Right atrium auricular region (tissue), 2 donors: ENCODE measurements around the gene HOXA7. TPM values are rescaled to one million over a fixed set of nuclear protein-coding genes. Genes with fewer than 3 reads are reported as not detected.

Experiments used
- DNase-seq: peaks from one replicate; pipeline ENCODE4 v3.0.0-alpha.2; 2019; ENCODE audit warnings: low spot score
- H3K27ac ChIP-seq, 2 donors: fragments of 200-600 bp; sonication (generic); 1 replicate in 1 of 2; 2 replicates in 1 of 2; pipeline ENCODE4 v1.5.1; 2016 to 2019
- H3K27me3 ChIP-seq, 2 donors: fragments of 200-600 bp; sonication (generic); one replicate each; pipeline versions ENCODE4 v1.5.1 to v1.6.0; 2017 to 2019
- H3K36me3 ChIP-seq: fragments of 200-600 bp; sonication (generic); one replicate; pipeline ENCODE4 v1.5.1; 2016
- H3K4me1 ChIP-seq, 2 donors: fragments of 200-600 bp; sonication (generic); one replicate each; pipeline versions ENCODE4 v1.5.1 to v1.6.0; 2017 to 2019
- H3K4me3 ChIP-seq, 2 donors: fragments of 200-600 bp; sonication (generic); 1 replicate in 1 of 2; 2 replicates in 1 of 2; pipeline ENCODE4 v1.5.1; 2017 to 2019; ENCODE audit warnings: mild to moderate bottlenecking in 1 of 2, moderate library complexity in 1 of 2
- H3K9me3 ChIP-seq, 2 donors: fragments of 200-600 bp; sonication (generic); one replicate each; pipeline ENCODE4 v1.5.1; 2019
- total RNA-seq, 2 donors: library from RNA; depleted of rRNA; stranded (reverse); fragments of >200 nt; gene quantifications; one replicate each; pipeline ENCODE4 v1.1.0, GENCODE V29; 2016
- TF ChIP-seq, protein P1 (sequence below), 2 donors: fragments of 200-600 bp; sonication (generic); IDR thresholded peaks; one replicate each; pipeline ENCODE4 v1.5.1; 2019; ENCODE audit warnings: antibody characterized with exemption in 2 of 2

Gene HOXA7
- total RNA-seq, 2 donors from 2014 or later = not detected

DNA sequence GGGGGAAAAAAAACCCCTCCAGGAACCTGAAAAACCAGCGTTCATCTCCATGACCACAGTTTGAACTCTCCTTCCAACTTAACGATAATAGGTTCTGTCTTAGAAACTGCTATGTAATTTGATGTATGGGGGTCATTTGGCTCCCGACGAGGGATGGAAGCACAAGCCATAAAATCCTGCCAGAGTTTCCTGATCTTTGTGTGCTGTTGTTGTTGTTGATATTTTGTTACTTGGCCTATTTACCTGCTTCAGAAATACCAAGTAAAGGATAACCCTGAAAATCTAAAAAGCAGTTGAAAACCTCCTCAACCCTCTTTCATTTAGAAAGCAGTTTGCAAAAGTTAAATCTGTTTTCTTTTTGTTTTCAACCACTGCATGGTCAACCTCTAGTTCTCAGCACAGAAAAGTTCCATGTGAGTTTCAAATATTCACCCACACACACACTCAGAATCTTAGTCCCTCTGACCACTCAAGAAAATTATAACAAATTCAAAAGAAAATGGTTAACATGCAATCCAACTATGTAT, 44.7 kb downstream of the HOXA7 start:
- Histone ChIP-seq H3K9me3 (no peaks in the 10 kb centered on the region), H3K27me3 (peaks cover 9 to 36% of the 10 kb centered on the region in 2 donors), H3K4me1 (peaks cover 0 to 15% of the 10 kb centered on the region in 2 donors), H3K36me3 (no peaks in the 10 kb centered on the region), H3K27ac (peak overlapping the region in 1 of 2 donors; percentile 8), H3K4me3 (no peak overlapping the region)
- no peak for DNase-seq
- TF ChIP-seq, protein P1, sequence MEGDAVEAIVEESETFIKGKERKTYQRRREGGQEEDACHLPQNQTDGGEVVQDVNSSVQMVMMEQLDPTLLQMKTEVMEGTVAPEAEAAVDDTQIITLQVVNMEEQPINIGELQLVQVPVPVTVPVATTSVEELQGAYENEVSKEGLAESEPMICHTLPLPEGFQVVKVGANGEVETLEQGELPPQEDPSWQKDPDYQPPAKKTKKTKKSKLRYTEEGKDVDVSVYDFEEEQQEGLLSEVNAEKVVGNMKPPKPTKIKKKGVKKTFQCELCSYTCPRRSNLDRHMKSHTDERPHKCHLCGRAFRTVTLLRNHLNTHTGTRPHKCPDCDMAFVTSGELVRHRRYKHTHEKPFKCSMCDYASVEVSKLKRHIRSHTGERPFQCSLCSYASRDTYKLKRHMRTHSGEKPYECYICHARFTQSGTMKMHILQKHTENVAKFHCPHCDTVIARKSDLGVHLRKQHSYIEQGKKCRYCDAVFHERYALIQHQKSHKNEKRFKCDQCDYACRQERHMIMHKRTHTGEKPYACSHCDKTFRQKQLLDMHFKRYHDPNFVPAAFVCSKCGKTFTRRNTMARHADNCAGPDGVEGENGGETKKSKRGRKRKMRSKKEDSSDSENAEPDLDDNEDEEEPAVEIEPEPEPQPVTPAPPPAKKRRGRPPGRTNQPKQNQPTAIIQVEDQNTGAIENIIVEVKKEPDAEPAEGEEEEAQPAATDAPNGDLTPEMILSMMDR (IDR thresholded peaks at IDR 0.05) = no peak

DNA sequence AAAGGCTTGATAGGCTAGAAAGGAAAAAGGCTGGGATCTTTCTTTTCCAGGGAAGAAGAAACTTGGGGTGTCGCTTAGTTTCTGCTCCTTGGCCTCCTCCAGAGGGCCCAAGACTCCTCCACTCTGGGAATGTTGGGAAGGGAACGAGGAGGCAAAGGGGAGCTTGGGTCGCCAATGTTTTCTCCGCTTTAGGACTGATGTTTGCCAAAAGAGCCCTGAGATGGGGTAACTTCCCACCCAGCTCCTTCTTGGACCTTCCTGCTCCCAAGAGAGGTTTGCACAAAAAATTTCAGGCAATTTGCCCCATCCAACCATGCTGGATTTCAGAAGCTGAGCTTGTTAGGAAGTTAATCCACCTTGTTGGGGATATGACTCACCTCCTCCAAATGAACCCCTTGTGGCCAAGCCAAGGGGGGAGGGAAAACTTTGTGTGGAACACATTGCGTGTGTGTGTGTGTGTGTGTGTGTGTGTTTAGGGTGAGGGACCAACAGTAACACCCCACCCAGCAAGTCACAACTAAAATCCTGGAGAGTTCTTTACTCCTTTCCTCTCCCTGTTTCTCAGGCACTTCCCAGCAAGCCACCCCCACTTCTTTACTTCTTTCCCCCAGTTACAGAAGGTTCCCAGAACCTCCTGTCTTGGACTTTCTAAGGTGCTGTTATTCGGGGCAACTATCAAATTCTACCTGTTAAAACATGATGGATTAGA, 45.3 kb downstream of the HOXA7 start:
- no peaks in the 10 kb centered on the region for H3K9me3 ChIP-seq
- H3K27ac ChIP-seq = peak overlapping the region in 1 of 2 donors; percentile 8
- peaks cover 9 to 42% of the 10 kb centered on the region in 2 donors for H3K27me3 ChIP-seq
- peaks cover 0 to 21% of the 10 kb centered on the region in 2 donors for H3K4me1 ChIP-seq
- no peaks in the 10 kb centered on the region for H3K36me3 ChIP-seq
- DNase-seq = no peak
- TF ChIP-seq, protein P1 (IDR thresholded peaks at IDR 0.05) = no peak
- no peak overlapping the region for H3K4me3 ChIP-seq

- TF ChIP-seq, protein P1 (IDR thresholded peaks at IDR 0.05) = no peak
- Histone ChIP-seq H3K4me1 (peaks cover 0 to 15% of the 10 kb centered on the region in 2 donors), H3K9me3 (no peaks in the 10 kb centered on the region), H3K4me3 (no peak overlapping the region), H3K27ac (no peak overlapping the region), H3K36me3 (no peaks in the 10 kb centered on the region), H3K27me3 (peaks cover 7 to 43% of the 10 kb centered on the region in 2 donors)
- peak; percentile 50 for DNase-seq
Measured at GRCh38 chr7:27110186-27111031, 46.1 kb downstream of the HOXA7 start.

- H3K4me3 ChIP-seq = no peak overlapping the region
- H3K27me3 ChIP-seq = peaks cover 5 to 40% of the 10 kb centered on the region in 2 donors
- peak overlapping the region in 1 of 2 donors; percentile 66 for H3K27ac ChIP-seq
- TF ChIP-seq, protein P1 (IDR thresholded peaks at IDR 0.05) = no peak
- no peaks in the 10 kb centered on the region for H3K36me3 ChIP-seq
- peak; percentile 40 for DNase-seq
- H3K9me3 ChIP-seq = no peaks in the 10 kb centered on the region
- H3K4me1 ChIP-seq = peaks cover 0 to 10% of the 10 kb centered on the region in 2 donors
Measured at GRCh38 chr7:27109466-27110185, 46.8 kb downstream of the HOXA7 start.

DNA sequence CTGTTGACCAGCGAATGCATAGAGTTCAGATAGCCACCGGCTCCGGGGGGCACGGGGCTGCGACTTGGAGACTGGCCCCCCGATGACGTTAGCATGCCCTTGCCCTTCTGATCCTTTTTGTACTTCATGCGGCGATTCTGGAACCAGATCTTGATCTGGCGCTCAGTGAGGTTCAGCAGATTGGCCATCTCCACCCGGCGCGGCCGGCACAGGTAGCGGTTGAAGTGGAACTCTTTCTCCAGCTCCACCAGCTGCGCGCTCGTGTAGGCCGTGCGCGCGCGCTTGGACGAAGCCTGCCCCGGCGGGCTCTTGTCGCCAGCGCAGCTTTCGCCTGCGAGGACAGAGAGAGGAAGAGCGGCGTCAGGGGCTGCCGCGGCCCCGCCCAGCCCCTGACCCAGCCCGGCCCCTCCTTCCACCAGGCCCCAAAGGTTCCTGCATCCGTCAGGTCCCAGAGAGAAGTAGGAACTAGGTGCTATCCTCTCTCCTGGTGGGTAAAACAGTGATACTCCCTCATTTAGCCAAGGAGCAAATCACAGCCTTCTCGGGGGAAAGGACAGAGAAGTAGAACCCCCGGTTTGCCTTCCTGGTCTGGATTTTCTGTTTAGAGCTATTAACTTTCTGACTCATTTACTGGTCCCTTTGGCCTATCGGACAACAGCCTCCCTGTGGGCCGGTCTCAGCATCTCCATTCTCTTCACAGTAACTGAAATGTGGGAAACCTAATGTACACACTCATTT, 47.9 kb downstream of the HOXA7 start:
- peak; percentile 57 for DNase-seq
- Histone ChIP-seq H3K36me3 (no peaks in the 10 kb centered on the region), H3K27me3 (peaks cover 7 to 39% of the 10 kb centered on the region in 2 donors), H3K4me1 (peaks cover 0 to 10% of the 10 kb centered on the region in 2 donors), H3K9me3 (no peaks in the 10 kb centered on the region), H3K4me3 (peak overlapping the region; percentile 12 to 38), H3K27ac (peak overlapping the region; percentile 66 to 71)
- TF ChIP-seq, protein P1 (IDR thresholded peaks at IDR 0.05) = no peak
